A673 (cell line): ENCODE measurements around the gene MROH2B.

Experiments
- CTCF ChIP-seq: fragments of 300-800, 200-600 bp; sonication (generic); conservative IDR thresholded peaks from 2 replicates; pipeline ENCODE4 v1.5.1; 2017; ENCODE audit warnings: low read depth, mild to moderate bottlenecking, antibody characterized with exemption, low read length, moderate library complexity, mixed read lengths
- EZH2 ChIP-seq: fragments of 200-600 bp; sonication (generic); IDR thresholded peaks from 2 replicates; pipeline ENCODE4 v1.6.1; 2017; ENCODE audit warnings: borderline replicate concordance, low read depth, mild to moderate bottlenecking, mixed read lengths, antibody characterized with exemption, low read length; ENCODE audit not compliant: poor library complexity, severe bottlenecking

GRCh38 chr5:41003670-41004376 is 67.3 kb downstream of the MROH2B start:
- no peak for TF ChIP-seq CTCF
- no peak for TF ChIP-seq EZH2
